ENCODE measurements around the gene IFI27. TPM values are rescaled to one million over a fixed set of nuclear protein-coding genes. Genes with fewer than 3 reads are reported as not detected.
"Not testable (repeated sequence)": the region's sequence is repeated elsewhere in the genome, so short reads cannot be mapped to it uniquely, and the experiment has no call there.

IFI27 gene
- under 0.01 and 1.4 TPM in 2 replicates for total RNA-seq

- no peak for TF ChIP-seq CTCF (IDR thresholded peaks at IDR 0.05; ENCODE audit: insufficient read depth, low read length, poor library complexity, severe bottlenecking)
- no peak for DNase-seq (ENCODE audit: low read depth)
- Histone ChIP-seq H3K36me3 (ENCODE audit: control insufficient read depth, insufficient read depth, low read length) (no peaks in the 10 kb centered on the region), H3K4me3 (ENCODE audit: low read depth, low read length) (no peak within 1 kb of the TSS), H3K27me3 (ENCODE audit: control insufficient read depth, insufficient read depth, low read length) (no peaks in the 10 kb centered on the region)
These were observed at the start of gene IFI27 for GRCh38 chr14:94110552-94111181. Gene IFI27 (plus strand): TSS chr14:94110736.

GRCh38 chr14:94062344-94062940 lies 48.1 kb upstream of the IFI27 start:
- TF ChIP-seq CTCF (IDR thresholded peaks at IDR 0.05; ENCODE audit: insufficient read depth, low read length, poor library complexity, severe bottlenecking): no peak
- Histone ChIP-seq H3K27me3 (ENCODE audit: control insufficient read depth, insufficient read depth, low read length) (no peaks in the 10 kb centered on the region), H3K36me3 (ENCODE audit: control insufficient read depth, insufficient read depth, low read length) (peaks cover 2% of the 10 kb centered on the region), H3K4me3 (ENCODE audit: low read depth, low read length) (no peak overlapping the region)
- DNase-seq (ENCODE audit: low read depth): peak; percentile 78

- H3K4me3 ChIP-seq (ENCODE audit: low read depth, low read length): no peak overlapping the region
- no peak for TF ChIP-seq CTCF (IDR thresholded peaks at IDR 0.05; ENCODE audit: insufficient read depth, low read length, poor library complexity, severe bottlenecking)
- H3K36me3 ChIP-seq (ENCODE audit: control insufficient read depth, insufficient read depth, low read length): no peaks in the 10 kb centered on the region
- no peaks in the 10 kb centered on the region for H3K27me3 ChIP-seq (ENCODE audit: control insufficient read depth, insufficient read depth, low read length)
- no peak for DNase-seq (ENCODE audit: low read depth)
These were observed 44.4 kb upstream of the IFI27 start for GRCh38 chr14:94066089-94066676.

- H3K27me3 ChIP-seq (ENCODE audit: control insufficient read depth, insufficient read depth, low read length); DNase-seq (ENCODE audit: low read depth); H3K4me3 ChIP-seq (ENCODE audit: low read depth, low read length); H3K36me3 ChIP-seq (ENCODE audit: control insufficient read depth, insufficient read depth, low read length): not testable (repeated sequence)
These were observed 38.5 kb upstream of the IFI27 start for GRCh38 chr14:94072076-94072475.

GRCh38 chr14:94074534-94074933 lies 36.0 kb upstream of the IFI27 start:
- TF ChIP-seq CTCF (IDR thresholded peaks at IDR 0.05; ENCODE audit: insufficient read depth, low read length, poor library complexity, severe bottlenecking): no peak
- peaks cover 3% of the 10 kb centered on the region for H3K36me3 ChIP-seq (ENCODE audit: control insufficient read depth, insufficient read depth, low read length)
- H3K27me3 ChIP-seq (ENCODE audit: control insufficient read depth, insufficient read depth, low read length): no peaks in the 10 kb centered on the region
- no peak overlapping the region for H3K4me3 ChIP-seq (ENCODE audit: low read depth, low read length)
- no peak for DNase-seq (ENCODE audit: low read depth)

GRCh38 chr14:94075008-94075407 lies 35.5 kb upstream of the IFI27 start:
- TF ChIP-seq CTCF (IDR thresholded peaks at IDR 0.05; ENCODE audit: insufficient read depth, low read length, poor library complexity, severe bottlenecking): no peak
- Histone ChIP-seq H3K4me3 (ENCODE audit: low read depth, low read length) (no peak overlapping the region), H3K36me3 (ENCODE audit: control insufficient read depth, insufficient read depth, low read length) (peaks cover 3% of the 10 kb centered on the region), H3K27me3 (ENCODE audit: control insufficient read depth, insufficient read depth, low read length) (no peaks in the 10 kb centered on the region)
- DNase-seq (ENCODE audit: low read depth): no peak

Measured in kidney epithelial cell (primary cell).